Measurements from ENCODE around the gene PTGIS.

DNA sequence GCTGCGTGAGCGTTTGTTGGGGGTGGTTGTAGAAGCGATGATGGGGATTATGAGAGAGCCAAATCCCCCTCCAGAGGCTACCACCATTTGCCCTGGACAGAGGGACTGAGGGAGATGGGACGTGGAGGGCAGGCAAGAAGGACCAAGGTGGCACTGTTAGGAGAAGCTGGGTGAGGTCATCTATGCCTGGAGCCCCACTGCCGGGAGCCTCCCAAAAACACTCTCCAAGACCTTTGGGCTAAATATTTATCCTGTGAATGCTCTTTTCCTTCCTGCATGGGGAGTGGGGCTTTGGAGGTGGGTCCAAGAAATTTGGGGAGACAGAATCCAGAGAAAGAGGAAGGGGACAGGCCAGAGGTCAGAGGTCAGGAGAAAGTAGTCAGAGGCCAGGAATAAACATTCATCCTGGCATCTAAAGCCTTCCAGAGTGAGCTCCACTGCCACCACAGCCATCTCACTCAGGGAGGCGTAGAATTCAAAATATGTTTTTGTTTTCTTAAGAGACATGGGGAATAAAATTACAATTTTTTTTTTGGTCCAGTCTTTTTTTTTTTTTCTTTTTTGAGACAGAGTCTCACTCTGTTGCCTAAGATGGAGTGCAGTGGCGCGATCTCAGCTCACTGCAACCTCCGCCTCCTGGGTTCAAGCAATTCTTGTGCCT lies 17.8 kb upstream of the PTGIS start:
- TF ChIP-seq CTBP1 (IDR thresholded peaks at IDR 0.05; ENCODE audit: borderline replicate concordance) (no peak), SP1 (IDR thresholded peaks at IDR 0.05) (no peak), FOXA1 (IDR thresholded peaks at IDR 0.05) (no peak), SUZ12 (IDR thresholded peaks at IDR 0.05) (no peak), ARNT (IDR thresholded peaks at IDR 0.05) (no peak), ELF4 (IDR thresholded peaks at IDR 0.05) (no peak), HDGF (IDR thresholded peaks at IDR 0.05; ENCODE audit: borderline replicate concordance) (no peak), FOXK2 (IDR thresholded peaks at IDR 0.05) (no peak), FOXM1 (IDR thresholded peaks at IDR 0.05; ENCODE audit: borderline replicate concordance) (no peak)

Measured in HEK293T (cell line).